ENCODE measurements around the gene MOB2. TPM values are rescaled to one million over a fixed set of nuclear protein-coding genes. Genes with fewer than 3 reads are reported as not detected.
A peak's percentile ranks its signal among the peaks of the same experiment; 100 is the strongest.

MOB2 gene
- polyA plus RNA-seq, 3 donors, result 22.1 to 44.1 (median 22.5) TPM

GRCh38 chr11:1459219-1459575 is 27.4 kb downstream of the MOB2 start:
- WGBS (ENCODE audit: insufficient coverage), result 88% methylated on average over 13 of the region's 14 CpGs
- intact Hi-C loops (cut with micrococcal nuclease), result no loop called here
- no peak for DNase-seq
- H3K27ac Mint-ChIP-seq, result no peak overlapping the region
- Histone ChIP-seq H3K9me3 (replicated peaks in 1 of 2; ENCODE audit: control insufficient read depth in 1 of 2, insufficient read depth in 1 of 2, low read length in 2 of 2) (peaks cover 0 to 11% of the 10 kb centered on the region in 2 donors), H3K36me3 (replicated peaks in 1 of 2; ENCODE audit: control insufficient read depth in 1 of 2, insufficient read depth in 2 of 2, low read length in 2 of 2) (no peaks in the 10 kb centered on the region), H2AFZ (ENCODE audit: insufficient read depth, low read depth, low read length, poor library complexity, severe bottlenecking) (no peak overlapping the region), H3K4me2 (replicated peaks; ENCODE audit: extremely low read depth, low read length, poor library complexity, severe bottlenecking) (no peak overlapping the region), H3K79me2 (ENCODE audit: insufficient read depth, low read length) (no peaks in the 10 kb centered on the region), H3K27ac (ENCODE audit: low read depth in 1 of 2, low read length in 2 of 2) (no peak overlapping the region), H4K20me1 (ENCODE audit: insufficient read depth, low read length) (no peaks in the 10 kb centered on the region), H3K9ac (ENCODE audit: insufficient read depth, low read length, poor library complexity, severe bottlenecking) (no peak overlapping the region), H3K27me3 (ENCODE audit: control insufficient read depth in 2 of 2, insufficient read depth in 2 of 2, low read length in 2 of 2) (no peaks in the 10 kb centered on the region), H3K4me3 (replicated peaks in 1 of 3; ENCODE audit: low read depth in 2 of 3, low read length in 3 of 3) (no peak overlapping the region), H3K4me1 (ENCODE audit: control insufficient read depth in 1 of 2, insufficient read depth in 2 of 2, low read length in 2 of 2) (no peaks in the 10 kb centered on the region)
- H3K4me3 Mint-ChIP-seq, result no peak overlapping the region
- H3K9me3 Mint-ChIP-seq, result peaks cover 0 to 7% (median 3%) of the 10 kb centered on the region in 7 donors
- H3K4me1 Mint-ChIP-seq, result no peaks in the 10 kb centered on the region
- no peaks in the 10 kb centered on the region for H3K36me3 Mint-ChIP-seq
- H3K27me3 Mint-ChIP-seq (ENCODE audit: low read depth in 3 of 3), result peaks cover 0 to 3% (median 0%) of the 10 kb centered on the region in 3 donors
- no peak for TF ChIP-seq CTCF (IDR thresholded peaks at IDR 0.05)

- Histone ChIP-seq H3K79me2 (ENCODE audit: insufficient read depth, low read length) (no peaks in the 10 kb centered on the region), H3K36me3 (replicated peaks in 1 of 2; ENCODE audit: control insufficient read depth in 1 of 2, insufficient read depth in 2 of 2, low read length in 2 of 2) (no peaks in the 10 kb centered on the region), H2AFZ (ENCODE audit: insufficient read depth, low read depth, low read length, poor library complexity, severe bottlenecking) (no peak overlapping the region), H3K9ac (ENCODE audit: insufficient read depth, low read length, poor library complexity, severe bottlenecking) (no peak overlapping the region), H3K9me3 (replicated peaks in 1 of 2; ENCODE audit: control insufficient read depth in 1 of 2, insufficient read depth in 1 of 2, low read length in 2 of 2) (peaks cover 0 to 5% of the 10 kb centered on the region in 2 donors), H4K20me1 (ENCODE audit: insufficient read depth, low read length) (no peaks in the 10 kb centered on the region), H3K27me3 (ENCODE audit: control insufficient read depth in 2 of 2, insufficient read depth in 2 of 2, low read length in 2 of 2) (no peaks in the 10 kb centered on the region), H3K4me2 (replicated peaks; ENCODE audit: extremely low read depth, low read length, poor library complexity, severe bottlenecking) (no peak overlapping the region), H3K4me1 (ENCODE audit: control insufficient read depth in 1 of 2, insufficient read depth in 2 of 2, low read length in 2 of 2) (no peaks in the 10 kb centered on the region), H3K27ac (ENCODE audit: low read depth in 1 of 2, low read length in 2 of 2) (no peak overlapping the region), H3K4me3 (replicated peaks in 1 of 3; ENCODE audit: low read depth in 2 of 3, low read length in 3 of 3) (no peak overlapping the region)
- H3K9me3 Mint-ChIP-seq, result peaks cover 0 to 2% (median 0%) of the 10 kb centered on the region in 7 donors
- peak; percentile 13 for TF ChIP-seq CTCF (IDR thresholded peaks at IDR 0.05)
- H3K4me3 Mint-ChIP-seq, result no peak overlapping the region
- H3K36me3 Mint-ChIP-seq, result no peaks in the 10 kb centered on the region
- H3K27me3 Mint-ChIP-seq (ENCODE audit: low read depth in 3 of 3), result peaks cover 2 to 3% (median 2%) of the 10 kb centered on the region in 3 donors
- intact Hi-C loops (cut with micrococcal nuclease), result no loop called here
- 86% methylated on average over 10 of the region's 18 CpGs for WGBS (ENCODE audit: insufficient coverage)
- H3K27ac Mint-ChIP-seq, result no peak overlapping the region
- DNase-seq, result no peak
- no peaks in the 10 kb centered on the region for H3K4me1 Mint-ChIP-seq
These were observed 28.0 kb downstream of the MOB2 start for GRCh38 chr11:1458340-1459218.

All from CD14-positive monocyte (primary cell).